ENCODE measurements around the gene RENBP.

DNA sequence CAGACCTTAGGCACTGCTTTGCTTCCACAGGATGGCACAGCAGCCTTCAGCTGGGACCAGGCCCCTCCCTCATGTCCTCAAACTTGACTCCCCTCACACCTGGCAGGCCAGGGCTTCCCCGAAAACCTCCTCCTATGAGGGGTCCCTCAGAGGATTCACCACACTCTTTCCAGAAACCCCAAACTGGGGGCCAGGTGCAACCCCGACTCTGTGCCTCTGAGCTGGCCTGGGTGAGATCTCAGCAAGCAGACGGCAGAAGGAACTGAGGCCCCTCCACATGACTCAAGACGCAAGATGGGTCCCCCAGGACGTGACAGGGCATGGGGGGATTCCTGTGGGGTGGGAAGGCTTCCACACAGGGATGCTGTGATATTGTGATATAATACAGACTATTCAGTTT is 21.0 kb upstream of the RENBP start:
- TF ChIP-seq, protein P1, sequence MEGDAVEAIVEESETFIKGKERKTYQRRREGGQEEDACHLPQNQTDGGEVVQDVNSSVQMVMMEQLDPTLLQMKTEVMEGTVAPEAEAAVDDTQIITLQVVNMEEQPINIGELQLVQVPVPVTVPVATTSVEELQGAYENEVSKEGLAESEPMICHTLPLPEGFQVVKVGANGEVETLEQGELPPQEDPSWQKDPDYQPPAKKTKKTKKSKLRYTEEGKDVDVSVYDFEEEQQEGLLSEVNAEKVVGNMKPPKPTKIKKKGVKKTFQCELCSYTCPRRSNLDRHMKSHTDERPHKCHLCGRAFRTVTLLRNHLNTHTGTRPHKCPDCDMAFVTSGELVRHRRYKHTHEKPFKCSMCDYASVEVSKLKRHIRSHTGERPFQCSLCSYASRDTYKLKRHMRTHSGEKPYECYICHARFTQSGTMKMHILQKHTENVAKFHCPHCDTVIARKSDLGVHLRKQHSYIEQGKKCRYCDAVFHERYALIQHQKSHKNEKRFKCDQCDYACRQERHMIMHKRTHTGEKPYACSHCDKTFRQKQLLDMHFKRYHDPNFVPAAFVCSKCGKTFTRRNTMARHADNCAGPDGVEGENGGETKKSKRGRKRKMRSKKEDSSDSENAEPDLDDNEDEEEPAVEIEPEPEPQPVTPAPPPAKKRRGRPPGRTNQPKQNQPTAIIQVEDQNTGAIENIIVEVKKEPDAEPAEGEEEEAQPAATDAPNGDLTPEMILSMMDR (IDR thresholded peaks at IDR 0.05 in 2 of 3, conservative IDR thresholded peaks at IDR 0.05 in 1 of 3; ENCODE audit: insufficient read depth in 2 of 3, low read depth in 1 of 3, low read length in 3 of 3): no peak
- no peak for TF ChIP-seq YY1 (IDR thresholded peaks at IDR 0.05; ENCODE audit: borderline replicate concordance in 1 of 3, control insufficient read depth in 1 of 3, extremely low read depth in 1 of 3, insufficient read depth in 3 of 3, insufficient read length in 1 of 3, insufficient replicate concordance in 2 of 3, low read depth in 1 of 3, low read length in 2 of 3)
- no peak for TF ChIP-seq PHF8 (IDR thresholded peaks at IDR 0.05; ENCODE audit: borderline replicate concordance, low read length)
- TF ChIP-seq, protein P2, sequence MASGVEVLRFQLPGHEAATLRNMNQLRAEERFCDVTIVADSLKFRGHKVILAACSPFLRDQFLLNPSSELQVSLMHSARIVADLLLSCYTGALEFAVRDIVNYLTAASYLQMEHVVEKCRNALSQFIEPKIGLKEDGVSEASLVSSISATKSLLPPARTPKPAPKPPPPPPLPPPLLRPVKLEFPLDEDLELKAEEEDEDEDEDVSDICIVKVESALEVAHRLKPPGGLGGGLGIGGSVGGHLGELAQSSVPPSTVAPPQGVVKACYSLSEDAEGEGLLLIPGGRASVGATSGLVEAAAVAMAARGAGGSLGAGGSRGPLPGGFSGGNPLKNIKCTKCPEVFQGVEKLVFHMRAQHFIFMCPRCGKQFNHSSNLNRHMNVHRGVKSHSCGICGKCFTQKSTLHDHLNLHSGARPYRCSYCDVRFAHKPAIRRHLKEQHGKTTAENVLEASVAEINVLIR (CRISPR knock-in tag; IDR thresholded peaks at IDR 0.05): no peak
- no peak for TF ChIP-seq EZH2 (IDR thresholded peaks at IDR 0.05; ENCODE audit: borderline replicate concordance, low read depth, low read length)
- TF ChIP-seq KLF16 (IDR thresholded peaks at IDR 0.05): no peak
